ENCODE data around the gene GRM1.

GRM1 gene

DNA sequence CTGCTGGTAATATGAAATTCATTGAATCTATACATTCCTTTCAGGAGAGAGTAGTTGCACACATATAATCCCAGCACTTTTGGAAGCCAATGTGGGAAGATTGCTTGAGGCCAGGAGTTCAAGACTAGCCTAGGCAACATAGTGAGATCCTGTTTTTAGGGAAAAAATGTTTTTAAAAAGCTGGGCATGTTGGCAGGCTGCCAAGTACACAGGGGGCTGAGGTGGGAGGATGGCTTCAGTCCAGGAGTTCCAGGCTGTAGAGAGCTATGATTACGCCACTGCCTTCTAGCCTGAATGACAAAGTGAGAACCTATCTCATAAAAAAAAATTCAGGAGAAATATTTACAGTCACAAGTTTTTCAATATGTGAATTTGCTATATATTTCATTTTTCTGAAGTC, 71.9 kb downstream of the GRM1 start:
- DNase-seq (ENCODE audit: low spot score) = no peak

DNA sequence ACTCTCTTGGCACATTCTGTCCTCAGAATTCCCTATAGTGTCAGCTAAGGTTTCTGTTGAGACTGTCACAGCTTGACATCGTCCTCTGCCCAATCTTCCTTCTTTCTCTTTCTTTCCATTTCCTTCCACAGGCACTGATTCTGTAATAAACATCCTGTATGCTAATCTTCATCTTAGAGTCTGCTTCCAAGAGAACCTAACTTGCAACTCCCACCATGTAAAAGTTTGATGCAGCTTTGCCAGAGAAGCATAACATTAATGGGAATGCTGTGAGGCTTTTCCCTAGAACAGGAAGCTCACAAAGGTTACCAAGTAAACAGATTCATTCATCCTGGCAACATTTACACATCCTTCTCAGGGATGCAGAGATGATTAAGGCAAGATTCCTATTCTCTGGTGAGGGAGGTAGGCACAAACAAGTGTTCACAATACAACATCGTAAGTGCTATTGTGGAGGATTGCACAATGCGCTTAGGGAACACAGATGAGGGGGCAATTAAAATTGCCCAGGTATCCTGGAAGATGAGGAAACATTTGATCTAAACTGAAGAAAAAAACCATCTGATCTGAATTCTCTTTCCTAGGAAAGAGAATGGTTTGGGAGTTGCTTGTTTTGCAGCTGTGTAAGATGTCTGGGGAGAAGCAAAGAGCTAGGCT, 74.7 kb downstream of the GRM1 start:
- no peak for DNase-seq (ENCODE audit: low spot score)

DNA sequence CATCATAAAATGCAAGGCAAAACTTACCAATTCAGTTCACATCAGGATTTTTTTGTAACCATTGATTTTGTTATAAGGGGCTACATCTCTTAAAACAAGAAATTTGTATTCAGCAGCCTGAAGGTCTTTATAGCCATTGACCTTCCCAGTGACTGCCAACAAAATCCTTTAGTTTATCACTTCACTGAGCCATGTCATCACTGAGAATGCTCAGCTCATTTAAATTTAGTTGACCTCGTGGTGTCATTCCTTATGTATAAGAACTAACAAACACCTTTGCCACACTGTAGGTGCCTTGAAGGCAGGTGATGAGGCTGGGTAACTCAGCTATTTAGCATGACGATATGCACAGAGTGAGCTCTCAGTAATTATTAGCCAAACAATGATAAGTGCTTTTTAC, 77.7 kb downstream of the GRM1 start:
- DNase-seq (ENCODE audit: low spot score) = no peak

DNA sequence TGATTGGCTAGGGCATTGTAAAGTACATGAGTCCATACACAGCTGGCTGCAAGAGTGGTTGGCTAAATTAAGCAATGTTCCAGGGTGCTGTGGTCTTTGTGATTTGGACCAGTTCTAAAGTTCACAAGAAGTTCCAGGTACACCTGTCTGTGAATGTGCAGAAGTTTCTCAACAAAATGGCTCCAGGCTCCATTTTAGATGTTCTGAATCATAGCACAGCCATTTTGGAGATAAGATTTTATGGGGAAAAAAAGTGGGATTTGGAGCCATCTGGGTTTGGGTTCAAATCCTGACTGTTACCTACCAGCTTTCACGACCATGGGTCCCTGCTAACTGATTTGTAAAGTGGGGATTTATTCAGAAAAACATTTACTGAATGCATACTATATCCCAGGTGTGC, 82.1 kb downstream of the GRM1 start:
- DNase-seq (ENCODE audit: low spot score) = no peak

DNA sequence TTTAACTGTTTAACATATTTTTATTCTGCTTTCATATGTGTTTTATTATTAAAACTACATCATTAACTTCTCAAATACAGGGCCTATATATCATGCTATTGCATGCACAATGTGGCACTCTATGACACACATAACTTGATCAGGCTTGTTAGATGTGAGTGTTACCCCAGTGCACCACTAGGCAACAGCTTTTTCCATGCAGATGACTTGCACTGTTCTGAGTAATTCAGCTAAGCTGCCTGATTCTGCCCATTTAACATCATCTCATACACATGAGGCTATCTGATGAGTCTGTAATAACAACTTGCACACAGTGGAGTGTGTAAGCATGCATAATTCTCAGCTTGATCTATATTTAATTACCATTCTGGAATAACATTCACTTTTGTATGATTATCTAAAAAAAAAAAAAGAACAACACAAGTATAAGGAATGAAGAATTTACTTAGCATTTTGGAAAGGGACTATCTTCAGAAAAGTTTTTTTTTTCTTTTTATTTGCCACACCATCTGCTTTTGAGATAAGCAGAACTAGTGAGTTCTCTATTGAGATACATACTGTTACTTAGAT, 83.1 kb downstream of the GRM1 start:
- DNase-seq (ENCODE audit: low spot score) = no peak

DNA sequence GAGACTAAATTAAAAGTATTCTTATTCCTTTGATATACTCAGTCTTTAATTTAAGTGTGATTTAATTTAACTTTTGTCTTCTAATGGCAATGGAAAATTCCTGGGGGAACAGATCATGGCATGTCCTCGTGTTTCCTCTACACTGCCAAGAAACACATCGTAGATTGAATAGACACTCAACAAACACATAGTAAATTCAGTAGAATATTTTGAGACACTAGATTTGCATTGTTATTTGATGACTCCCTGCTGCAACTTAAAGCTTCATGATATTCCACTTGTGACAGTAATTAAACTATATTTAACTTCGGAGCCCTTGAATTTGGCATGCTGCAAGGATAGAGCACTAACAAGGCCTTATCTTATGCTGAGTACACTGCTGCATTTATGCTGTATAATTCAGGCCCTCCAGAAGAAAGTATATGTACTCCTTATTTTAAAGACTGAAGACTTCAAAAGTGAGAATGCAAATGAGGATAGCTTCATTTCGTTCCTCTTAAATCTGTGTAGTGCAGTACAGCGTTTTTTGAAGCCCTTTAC, 84.3 kb downstream of the GRM1 start:
- no peak for DNase-seq (ENCODE audit: low spot score)

DNA sequence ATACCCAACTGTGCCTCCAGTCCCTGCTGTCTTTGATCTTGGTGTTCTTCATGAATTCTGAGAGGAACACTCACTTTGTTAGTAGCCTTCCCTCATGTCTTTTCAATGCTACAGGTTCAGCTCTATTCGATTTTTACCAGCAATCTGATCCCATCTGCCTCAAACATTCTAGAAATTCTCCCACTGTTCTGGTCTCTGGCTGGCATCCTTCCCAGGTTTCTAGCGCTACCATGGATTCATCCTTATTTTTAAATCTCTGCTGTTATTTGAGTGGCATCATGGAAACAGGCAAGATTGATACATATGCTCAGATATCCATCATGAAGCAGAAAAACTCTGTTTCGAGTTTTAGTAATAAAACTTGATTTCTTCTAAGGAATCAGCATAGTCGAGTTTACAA, 94.8 kb downstream of the GRM1 start:
- no peak for DNase-seq (ENCODE audit: low spot score)

DNA sequence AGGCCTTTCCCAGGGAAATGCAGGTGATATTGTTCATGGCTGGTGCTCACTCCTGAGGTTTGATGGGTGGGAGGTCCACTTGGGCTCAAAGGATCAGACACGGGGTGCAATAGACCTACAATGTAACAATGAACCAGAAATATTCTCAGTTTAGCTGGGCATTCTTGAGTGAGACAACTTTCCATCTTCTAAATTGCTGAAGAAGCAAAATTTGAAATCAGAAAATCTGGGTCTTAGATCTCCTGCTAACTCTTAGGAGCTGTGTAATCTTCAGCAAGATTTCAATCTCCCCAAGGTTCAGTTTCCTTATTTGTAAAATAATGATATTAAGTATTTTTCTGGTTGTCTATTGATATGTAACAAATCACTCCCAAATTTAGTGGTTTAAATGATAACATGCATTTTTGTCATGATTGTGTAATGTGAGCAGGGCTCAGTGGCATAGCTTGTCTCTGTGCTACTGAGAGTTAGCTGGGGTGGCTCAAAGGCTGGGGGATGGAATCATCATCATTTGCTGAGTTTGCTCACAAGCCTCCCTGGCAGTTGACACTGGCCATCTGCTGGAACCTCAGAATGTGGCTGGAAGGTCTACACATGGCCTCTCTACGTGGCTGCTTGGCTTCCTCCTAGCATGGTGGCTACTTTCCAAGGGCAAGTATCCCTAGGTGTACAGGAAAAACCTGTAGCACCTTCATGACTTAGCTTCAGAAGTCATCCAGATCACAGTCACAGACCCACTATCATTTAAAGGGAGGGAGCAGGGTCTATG, 98.8 kb downstream of the GRM1 start:
- no peak for DNase-seq (ENCODE audit: low spot score)

DNA sequence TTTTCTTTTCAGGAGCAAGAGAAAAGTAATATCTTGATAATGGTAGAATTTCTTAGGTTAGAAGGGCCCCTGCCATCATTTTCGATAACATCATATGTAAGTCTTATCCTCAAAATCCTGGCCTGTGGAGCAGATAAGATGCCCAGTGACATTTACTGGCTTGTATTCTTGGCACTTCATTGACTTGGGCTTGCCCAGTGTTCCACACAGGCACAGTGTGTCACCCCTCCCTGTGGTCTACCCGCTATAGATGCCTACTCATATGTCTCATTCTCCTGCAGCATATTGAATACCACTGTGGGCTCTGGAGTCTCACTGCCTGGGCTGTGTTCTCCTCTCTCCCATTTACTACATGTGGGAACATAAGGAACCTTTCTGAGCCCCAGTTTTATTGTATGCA, 105.0 kb downstream of the GRM1 start:
- DNase-seq (ENCODE audit: low spot score) = no peak

DNA sequence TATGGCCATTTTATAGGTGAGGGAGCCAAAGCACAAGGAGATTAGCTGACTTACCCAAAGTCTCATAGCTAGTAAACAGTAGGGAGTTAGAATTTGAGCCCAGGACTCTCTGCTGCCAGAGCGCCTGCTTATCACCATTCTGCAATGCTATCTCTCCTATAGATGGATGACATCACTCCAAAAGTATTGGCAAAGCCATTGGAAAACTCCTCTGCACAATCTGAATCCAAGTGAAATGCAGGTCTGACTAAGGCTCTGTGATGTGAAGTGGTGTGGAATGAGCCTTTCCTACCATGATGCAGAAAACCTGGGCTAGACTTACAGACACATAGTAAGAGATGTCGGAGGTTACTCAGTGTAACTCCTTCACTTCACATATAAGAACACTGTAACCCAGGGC, 106.3 kb downstream of the GRM1 start:
- DNase-seq (ENCODE audit: low spot score) = no peak

DNA sequence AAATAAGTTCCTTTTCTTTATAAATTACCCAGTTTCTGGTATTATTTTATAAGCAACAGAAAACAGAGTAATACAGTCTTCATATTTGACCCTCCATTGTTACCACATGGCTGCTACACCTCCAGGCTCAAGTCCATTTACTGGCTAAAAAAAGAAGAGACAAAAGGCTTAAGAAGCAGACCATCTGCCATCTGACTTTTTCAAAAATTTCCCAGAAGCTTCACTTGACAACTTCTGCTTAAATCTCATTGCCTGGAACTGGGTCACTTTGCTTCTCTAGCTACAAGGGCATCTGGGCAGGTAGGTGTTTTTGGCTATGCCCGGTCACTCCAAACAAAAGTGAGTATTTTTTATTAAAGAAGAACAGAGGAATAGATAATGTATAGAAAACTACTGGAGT, 118.0 kb downstream of the GRM1 start:
- no peak for DNase-seq (ENCODE audit: low spot score)

DNA sequence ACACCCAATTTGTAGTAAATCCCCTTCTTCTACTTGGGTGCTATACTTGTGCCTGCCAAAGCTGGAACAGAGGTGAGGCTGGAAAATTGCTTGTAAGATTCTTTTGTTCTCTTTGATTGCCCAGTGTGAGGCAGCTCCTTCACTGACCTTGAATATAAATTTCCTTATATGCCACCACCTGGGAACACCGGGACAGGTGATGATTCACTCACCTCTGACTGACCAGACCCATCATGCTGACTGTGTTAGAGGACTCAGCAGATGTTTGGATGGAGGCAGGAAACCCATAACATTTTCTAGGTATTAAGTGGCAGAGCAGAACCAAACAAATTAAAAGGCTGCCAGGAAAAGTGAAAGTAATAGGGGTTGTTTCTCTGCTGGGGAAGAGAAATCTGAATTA, 120.9 kb downstream of the GRM1 start:
- no peak for DNase-seq (ENCODE audit: low spot score)

DNA sequence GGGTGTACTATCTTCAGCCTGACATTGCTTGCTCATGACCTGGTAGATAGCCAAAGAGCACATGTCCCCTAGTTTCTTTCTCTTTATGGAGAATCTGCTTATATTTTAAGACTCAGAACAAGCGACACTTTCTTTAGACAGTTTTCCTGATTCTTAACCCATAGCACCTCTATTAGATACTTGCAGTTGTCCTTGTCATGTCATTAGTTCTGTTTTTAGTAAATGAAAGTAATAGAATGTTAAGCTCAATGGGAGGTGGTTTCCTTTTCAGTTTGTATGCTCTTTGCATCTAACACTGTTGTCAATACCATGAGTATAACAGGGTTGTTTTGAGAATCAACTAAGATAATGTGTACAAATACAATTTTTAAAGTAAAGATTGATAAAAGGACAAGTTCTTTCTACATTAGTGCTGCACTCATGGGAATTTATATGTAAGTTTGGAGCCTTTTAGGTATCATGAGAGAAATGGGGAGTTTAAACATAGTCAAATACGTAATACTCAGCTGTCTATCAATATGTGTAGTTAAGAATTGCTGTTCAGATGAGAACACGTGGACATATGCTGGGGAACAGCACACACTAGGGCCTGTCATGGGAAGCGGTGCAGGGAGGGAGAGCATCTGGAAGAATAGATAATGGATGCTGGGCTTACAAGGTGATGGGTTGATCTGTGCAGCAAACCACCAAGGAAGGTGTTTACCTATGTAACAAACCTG, 124.3 kb downstream of the GRM1 start:
- no peak for DNase-seq (ENCODE audit: low spot score)

DNA sequence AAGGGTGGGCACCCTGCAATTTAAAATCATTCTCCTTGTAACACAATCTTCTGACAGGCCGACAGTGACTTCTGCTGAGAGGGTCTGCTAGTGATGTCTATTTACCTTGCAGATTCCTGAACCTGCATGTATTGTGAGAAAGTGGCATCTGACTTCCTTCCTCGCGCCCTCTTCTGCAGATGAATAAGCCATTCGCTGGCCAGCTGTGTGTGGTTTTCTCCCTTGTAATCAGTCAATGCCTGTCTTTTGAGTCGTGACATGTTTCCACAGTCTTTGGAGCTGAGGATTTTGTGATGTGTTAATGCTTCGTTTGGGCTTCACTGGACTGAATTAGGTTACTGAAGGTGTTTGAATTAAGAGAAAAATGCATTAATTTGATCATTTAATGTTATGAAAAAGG, 125.3 kb downstream of the GRM1 start:
- DNase-seq (ENCODE audit: low spot score) = no peak

DNA sequence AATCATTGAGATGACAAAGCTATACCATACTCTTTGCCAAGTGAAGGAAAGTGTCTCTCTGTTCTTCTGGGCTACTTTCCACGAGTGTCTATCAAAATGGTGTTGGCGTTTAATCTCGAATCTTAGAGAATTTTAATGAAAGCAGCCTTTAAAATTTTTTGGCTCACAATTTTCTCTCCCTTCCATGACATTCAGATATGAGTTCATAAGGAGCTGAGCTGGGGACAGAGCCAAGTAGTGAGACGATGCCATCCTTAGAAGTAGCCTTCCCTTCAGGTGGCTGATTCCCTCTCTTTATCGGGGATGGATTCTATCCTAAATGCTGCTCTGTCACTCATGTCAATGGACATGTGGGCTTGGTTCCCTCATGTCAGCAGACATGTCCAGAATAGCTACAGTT, 132.8 kb downstream of the GRM1 start:
- DNase-seq (ENCODE audit: low spot score) = no peak

DNA sequence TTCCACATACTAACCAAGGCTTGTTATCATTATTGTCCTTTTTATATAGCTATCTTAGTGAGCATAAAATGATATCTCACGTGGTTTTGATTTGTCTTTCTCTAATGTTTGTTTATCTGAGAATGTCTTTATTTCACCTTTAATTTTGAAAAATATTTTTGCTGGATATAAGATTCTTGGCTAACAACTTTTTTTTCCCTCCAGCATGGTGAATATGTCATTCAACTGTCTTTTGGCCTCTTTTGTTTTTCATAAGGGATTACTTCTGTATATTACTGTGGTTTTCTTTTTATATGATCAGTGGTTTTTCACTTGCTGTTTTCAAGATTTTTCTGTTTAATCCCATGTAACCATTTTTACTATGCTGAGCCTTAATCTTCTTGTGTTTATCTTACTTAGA, 141.0 kb downstream of the GRM1 start:
- DNase-seq (ENCODE audit: low spot score) = no peak

DNA sequence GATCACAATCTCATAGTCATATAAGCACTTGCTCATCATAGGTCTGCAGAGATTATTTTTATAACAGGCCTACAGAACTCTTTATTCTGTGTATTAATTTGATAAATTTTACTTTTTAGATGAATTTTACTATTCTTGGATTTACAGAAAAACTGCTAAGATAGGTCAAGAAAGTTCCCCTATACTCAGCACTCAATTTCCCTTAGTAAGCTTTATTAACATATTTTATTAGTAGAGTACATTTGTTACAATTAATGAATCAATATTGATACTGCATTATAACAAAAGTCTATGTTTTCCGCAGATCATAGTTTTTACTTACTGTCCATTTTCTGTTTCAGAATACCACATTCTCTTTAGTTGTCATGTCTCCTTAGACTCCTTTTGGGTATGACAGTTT, 148.9 kb downstream of the GRM1 start:
- no peak for DNase-seq (ENCODE audit: low spot score)

DNA sequence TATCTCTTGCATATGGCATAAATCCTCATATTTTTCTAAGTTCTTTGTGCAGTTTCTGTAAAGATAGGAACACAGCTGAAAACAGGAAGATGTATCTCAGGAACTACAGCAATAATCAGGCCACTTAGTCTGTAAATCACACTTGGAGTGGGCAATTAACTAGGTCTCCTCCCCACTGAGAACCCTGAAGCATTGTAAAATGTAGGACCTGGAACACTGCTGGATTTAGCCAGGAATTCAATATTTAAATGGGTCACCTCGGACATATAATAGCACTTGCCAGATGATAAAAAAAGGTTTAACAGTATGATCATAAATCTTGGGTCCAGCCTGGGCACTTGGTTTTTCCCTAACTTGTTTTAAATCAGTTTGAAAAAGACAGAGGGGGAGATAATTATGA, 155.0 kb downstream of the GRM1 start:
- no peak for DNase-seq (ENCODE audit: low spot score)

DNA sequence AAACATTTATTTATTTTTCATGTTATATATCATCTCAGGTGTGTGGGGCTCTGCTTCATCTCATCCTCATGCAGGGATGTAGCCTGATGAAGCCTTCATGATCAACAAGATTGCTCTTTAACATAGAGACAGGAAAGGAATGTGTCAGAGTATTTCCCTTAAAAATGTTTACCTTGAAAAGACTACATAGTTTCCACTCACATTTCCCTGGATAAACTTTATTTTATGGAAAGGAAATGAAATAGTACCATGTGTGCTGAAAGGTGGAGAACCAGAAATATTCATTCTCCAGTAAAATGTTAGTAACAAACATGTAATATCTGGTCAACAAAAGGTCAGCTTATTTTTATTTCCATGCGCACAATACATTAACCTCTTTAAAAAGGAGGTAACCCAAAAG, 155.8 kb downstream of the GRM1 start:
- DNase-seq (ENCODE audit: low spot score) = no peak

DNA sequence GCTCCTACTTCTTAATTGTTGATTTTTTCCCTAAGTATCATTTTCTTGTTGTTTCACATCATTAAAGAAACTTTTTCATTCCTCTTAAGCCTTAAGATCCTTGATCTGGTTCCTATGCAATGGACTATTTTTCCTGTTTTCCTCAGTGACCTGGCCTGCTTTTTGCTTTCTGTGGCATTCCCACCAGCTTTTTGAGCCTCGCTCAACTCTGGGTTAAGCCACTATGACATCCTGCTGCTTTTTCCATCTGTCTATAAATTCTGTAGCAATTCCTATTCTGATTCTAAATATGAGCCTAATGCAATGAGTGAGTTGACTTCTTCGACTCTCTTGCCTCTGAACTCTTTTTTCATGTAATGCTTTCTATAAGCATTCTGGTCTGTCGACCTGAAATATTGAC, 160.3 kb downstream of the GRM1 start:
- DNase-seq (ENCODE audit: low spot score) = no peak

DNA sequence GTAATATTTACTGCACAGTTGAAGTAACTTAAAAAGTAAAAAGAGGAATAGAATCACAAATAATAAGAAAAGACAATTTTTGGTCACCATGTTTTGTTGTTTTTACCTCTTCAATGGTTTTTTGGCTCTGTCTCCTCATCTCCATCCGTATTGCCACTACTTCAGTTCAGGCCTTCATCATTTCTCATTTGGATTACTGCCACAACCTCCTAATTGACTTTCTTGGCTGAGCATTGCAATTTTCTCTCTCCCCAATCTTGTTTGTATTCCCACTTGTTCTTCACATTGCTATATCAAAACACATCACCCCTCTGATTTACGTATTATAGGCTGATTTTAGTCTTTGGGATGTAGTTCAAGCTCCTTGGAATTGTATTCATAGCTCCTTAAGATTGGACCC, 161.7 kb downstream of the GRM1 start:
- DNase-seq (ENCODE audit: low spot score) = no peak

DNA sequence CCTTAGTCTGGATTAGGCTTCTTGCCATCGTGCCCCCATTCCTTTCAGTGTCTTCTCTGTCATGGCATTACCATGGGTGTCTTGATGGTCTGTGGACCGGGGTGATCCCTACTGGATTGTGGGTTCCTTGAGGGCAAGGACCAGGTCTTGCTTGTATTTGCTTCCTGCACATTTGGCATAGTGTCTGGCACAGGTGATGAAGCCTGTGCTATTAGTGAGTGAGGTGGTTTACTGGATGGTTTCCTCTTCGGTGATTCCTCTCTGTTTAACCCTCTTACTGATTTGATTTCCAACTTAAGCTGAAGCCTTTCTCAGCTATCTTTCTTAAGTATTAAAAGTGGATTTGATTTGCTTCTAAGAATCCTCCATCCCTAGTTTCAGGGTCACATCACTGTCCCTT, 162.3 kb downstream of the GRM1 start:
- DNase-seq (ENCODE audit: low spot score) = no peak

DNA sequence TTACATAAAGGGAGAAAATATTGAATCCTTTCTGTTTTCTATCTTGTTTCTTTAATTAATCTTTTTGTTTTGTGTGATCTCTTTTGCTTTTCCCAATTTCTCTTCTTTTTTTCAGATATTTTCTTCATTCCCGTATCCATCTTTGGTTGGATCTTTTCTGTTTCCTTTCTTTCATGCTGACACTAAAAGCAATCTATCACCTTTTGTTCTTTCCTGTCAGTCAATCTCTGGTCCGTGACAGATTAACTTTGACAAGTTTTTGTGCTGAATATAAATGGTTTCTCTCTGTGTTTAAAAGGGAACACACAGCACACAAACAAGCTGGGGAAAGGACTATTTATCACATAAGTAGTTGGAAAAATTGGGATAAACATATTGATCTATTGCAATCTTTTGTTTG, 162.8 kb downstream of the GRM1 start:
- no peak for DNase-seq (ENCODE audit: low spot score)
